ENCODE measurements around the gene TMEM165.

TMEM165 gene

DNA sequence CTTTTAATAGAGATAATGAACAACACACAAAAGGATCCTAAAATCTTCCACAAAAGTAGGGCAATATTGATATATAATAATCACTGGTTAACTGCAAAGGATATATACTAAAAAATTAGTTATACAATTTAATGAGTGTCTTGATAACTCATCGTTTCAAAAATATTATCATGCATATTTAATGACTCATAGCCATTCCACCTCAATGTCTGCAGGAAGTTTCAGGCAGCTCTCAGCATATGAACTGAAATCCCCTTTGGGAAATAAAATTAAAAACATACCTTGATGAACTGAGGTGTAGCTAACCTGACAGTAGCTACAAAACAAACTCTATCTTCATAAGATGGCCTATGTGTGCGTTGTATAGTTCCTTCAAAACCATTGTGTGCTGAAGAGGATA, 62.9 kb downstream of the TMEM165 start:
- DNase-seq (ENCODE audit: low read depth): no peak

GRCh38 chr4:55466001-55466400, 70.2 kb downstream of the TMEM165 start:
- DNase-seq (ENCODE audit: low read depth): no peak

DNA sequence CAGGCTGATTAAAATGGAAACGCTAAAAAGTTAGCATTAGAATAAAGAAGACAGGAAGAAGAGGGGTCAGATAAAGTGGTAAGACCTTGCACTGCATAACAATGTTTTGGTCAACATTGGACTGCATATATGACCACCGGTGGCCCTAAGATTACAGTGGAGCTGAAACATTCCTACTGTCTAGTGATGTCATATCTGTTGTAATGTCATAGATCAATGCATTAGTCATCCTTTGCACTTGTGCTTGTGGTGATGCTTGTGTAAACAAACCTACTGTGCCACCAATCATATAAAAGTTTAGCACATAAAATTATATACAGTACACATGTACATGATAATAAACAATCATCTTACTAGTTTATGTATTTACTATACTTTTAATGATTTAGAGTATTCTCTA, 73.0 kb downstream of the TMEM165 start:
- no peak for DNase-seq (ENCODE audit: low read depth)

DNA sequence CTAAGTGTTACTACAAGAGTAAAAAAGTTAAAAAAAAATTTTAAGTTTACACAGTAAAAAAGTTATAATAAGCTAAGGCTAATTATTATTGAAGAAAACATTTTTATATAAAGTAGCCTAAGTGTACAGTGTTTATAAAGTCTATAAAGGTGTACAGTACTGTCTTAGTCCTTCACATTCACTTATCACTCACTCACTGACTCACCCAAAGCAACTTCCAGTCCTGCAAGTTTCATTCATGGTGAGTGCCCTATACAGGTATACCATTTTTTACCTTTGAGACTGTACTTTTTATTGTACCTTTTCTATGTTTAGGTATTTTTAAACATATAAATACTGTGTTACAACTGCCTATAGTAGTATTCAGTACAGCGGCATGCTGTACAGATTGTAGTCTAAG, 74.2 kb downstream of the TMEM165 start:
- no peak for DNase-seq (ENCODE audit: low read depth)

Data from stimulated activated CD8-positive, alpha-beta memory T cell treated with anti-CD3 and anti-CD28 coated beads, Interleukin-15, amount 100 ng/mL, for 24 hours (primary cell).